NT2/D1 (cell line): ENCODE data around the gene CDH4.

Experiments used
- SUZ12 ChIP-seq: IDR thresholded peaks from 2 replicates; pipeline ENCODE4 v1.6.1; 2011; ENCODE audit not compliant: insufficient read length, insufficient read depth; ENCODE audit errors: extremely low read depth
- YY1 ChIP-seq: IDR thresholded peaks from 2 replicates; pipeline ENCODE4 v1.6.1; 2011; ENCODE audit not compliant: insufficient read length, insufficient read depth

- no peak for TF ChIP-seq SUZ12
- no peak for TF ChIP-seq YY1
These were observed 261.9 kb downstream of the CDH4 start for GRCh38 chr20:61514018-61514365.
